K562 (cell line): Measurements from ENCODE around the gene TLE6. TPM values are rescaled to one million over a fixed set of nuclear protein-coding genes. Genes with fewer than 3 reads are reported as not detected.

Experiments
- ARID4B ChIP-seq: sonication (generic); formaldehyde crosslinking; IDR thresholded peaks from 2 replicates; pipeline ENCODE4 v1.8.0; 2022; ENCODE audit warnings: mild to moderate bottlenecking, missing genetic modification reagents
- ZNF518B ChIP-seq: fragments of 250-450 bp; sonication (Bioruptor Pico); IDR thresholded peaks from 2 replicates; pipeline ENCODE4 v1.5.0; 2021; ENCODE audit warnings: mild to moderate bottlenecking, moderate library complexity
- polyA plus RNA-seq, 8 experiments: library from polyadenylated mRNA; depleted of rRNA in 4 of 8; stranded (reverse) in 5 of 8; unstranded in 3 of 8; fragments of >200 nt; fragmentation: Nextera tagmentation in 2 of 8; fragmentation: Illumina TruSeq in 1 of 8; extraction: Ambion mirVana in 2 of 8; extraction: Trizol in 1 of 8; gene quantifications; 2 replicates each; pipeline versions ENCODE4 v1.2.1 to v1.2.3, GENCODE V29; 2011 to 2014; ENCODE audit warnings: inconsistent platforms in 1 of 8, missing spikeins in 1 of 8
- total RNA-seq, 7 experiments: library from RNA; depleted of rRNA in 6 of 7; stranded (reverse); fragments of >200 nt in 6 of 7; fragmentation: Illumina TruSeq in 2 of 7; extraction: Trizol in 2 of 7; gene quantifications; 2 replicates each; pipeline versions ENCODE4 v1.2.1 to v1.2.3, GENCODE V29; 2011 to 2021; ENCODE audit warnings: low replicate concordance in 1 of 7

TLE6 gene
- total and polyA plus RNA-seq, 9 of the 15 experiments (the other 6 are each of a cell fraction or from before 2014, with no cell fraction given) = 1.1 to 6.1 (median 2.5) TPM

GRCh38 chr19:3004522-3004921 is 27.2 kb downstream of the TLE6 start (continued):
- TF ChIP-seq ZNF518B (CRISPR knock-in tag) (no peak), ARID4B (CRISPR knock-in tag) (no peak)
